Mucosa of rectum (tissue), 2 donors: ENCODE measurements around the gene E4F1.

Source experiments
- H3K27ac ChIP-seq, 2 donors: one replicate each; pipeline ENCODE4 v1.7.0; 2013; ENCODE audit warnings: inconsistent platforms in 2 of 2, low read depth in 2 of 2, low read length in 2 of 2
- H3K27me3 ChIP-seq, 2 donors: one replicate each; pipeline ENCODE4 v1.7.0; 2013; ENCODE audit warnings: low read length in 2 of 2; ENCODE audit not compliant: control insufficient read depth in 2 of 2, insufficient read depth in 2 of 2
- H3K36me3 ChIP-seq, 2 donors: one replicate each; pipeline ENCODE4 v1.7.0; 2013; ENCODE audit warnings: low read length in 2 of 2; ENCODE audit not compliant: control insufficient read depth in 2 of 2, insufficient read depth in 2 of 2
- H3K4me1 ChIP-seq, 2 donors: one replicate each; pipeline ENCODE4 v1.7.0; 2013; ENCODE audit warnings: low read length in 2 of 2, mild to moderate bottlenecking in 1 of 2; ENCODE audit not compliant: control insufficient read depth in 2 of 2, insufficient read depth in 2 of 2
- H3K4me3 ChIP-seq, 2 donors: one replicate each; pipeline ENCODE4 v1.7.0; 2013; ENCODE audit warnings: low read length in 2 of 2
- H3K9ac ChIP-seq, 2 donors: one replicate each; pipeline ENCODE4 v1.7.0; 2013; ENCODE audit warnings: low read length in 2 of 2, low read depth in 1 of 2, mild to moderate bottlenecking in 1 of 2
- H3K9me3 ChIP-seq, 2 donors: one replicate each; pipeline ENCODE4 v1.7.0; 2013; ENCODE audit warnings: low read length in 2 of 2; ENCODE audit not compliant: control insufficient read depth in 2 of 2
- donor health status: healthy.
- donor health status: Normal muscosa, but diverticular disease.

Gene E4F1

GRCh38 chr16:2270588-2271470 lies 47.4 kb downstream of the E4F1 start:
- Histone ChIP-seq H3K27ac (no peak overlapping the region), H3K36me3 (no peaks in the 10 kb centered on the region), H3K4me1 (peaks cover 12 to 14% of the 10 kb centered on the region in 2 donors), H3K27me3 (no peaks in the 10 kb centered on the region), H3K9ac (no peak overlapping the region), H3K9me3 (no peaks in the 10 kb centered on the region), H3K4me3 (no peak overlapping the region)

- H3K27me3 ChIP-seq = no peaks in the 10 kb centered on the region
- no peak overlapping the region for H3K4me3 ChIP-seq
- H3K27ac ChIP-seq = no peak overlapping the region
- H3K9ac ChIP-seq = no peak overlapping the region
- H3K36me3 ChIP-seq = no peaks in the 10 kb centered on the region
- no peaks in the 10 kb centered on the region for H3K9me3 ChIP-seq
- peaks cover 8% of the 10 kb centered on the region in 2 donors for H3K4me1 ChIP-seq
Observed at GRCh38 chr16:2271848-2272461, 48.6 kb downstream of the E4F1 start.

DNA sequence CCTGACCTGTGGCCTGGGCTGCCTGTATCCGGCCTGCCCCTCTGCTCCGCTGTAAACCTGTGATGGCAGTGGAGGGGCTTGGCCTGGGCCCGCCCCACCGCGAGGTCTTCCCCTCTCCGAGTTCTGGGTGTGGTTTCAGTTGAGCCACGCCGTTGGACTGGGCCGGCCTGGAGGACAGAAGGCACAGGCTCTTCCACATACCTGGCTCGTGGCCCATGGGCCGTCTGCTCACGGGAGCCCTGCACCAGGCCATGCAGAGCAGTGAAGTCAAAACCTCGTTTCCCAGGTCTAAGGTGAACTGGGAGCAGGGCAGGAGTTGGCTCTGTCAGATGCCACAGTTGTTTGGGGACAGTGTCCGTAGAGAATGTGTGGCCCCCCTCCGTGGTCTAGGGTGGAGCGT lies 50.1 kb downstream of the E4F1 start:
- Histone ChIP-seq H3K27ac (no peak overlapping the region), H3K27me3 (no peaks in the 10 kb centered on the region), H3K4me1 (peaks cover 8% of the 10 kb centered on the region in 2 donors), H3K36me3 (no peaks in the 10 kb centered on the region), H3K9ac (no peak overlapping the region), H3K9me3 (no peaks in the 10 kb centered on the region), H3K4me3 (no peak overlapping the region)

- Histone ChIP-seq H3K9ac (no peak overlapping the region), H3K4me3 (no peak overlapping the region), H3K36me3 (no peaks in the 10 kb centered on the region), H3K27me3 (no peaks in the 10 kb centered on the region), H3K4me1 (peaks cover 8% of the 10 kb centered on the region in 2 donors), H3K27ac (no peak overlapping the region), H3K9me3 (no peaks in the 10 kb centered on the region)
Observed at GRCh38 chr16:2273931-2274330, 50.5 kb downstream of the E4F1 start.

GRCh38 chr16:2275476-2276367 lies 52.3 kb downstream of the E4F1 start:
- H3K36me3 ChIP-seq = no peaks in the 10 kb centered on the region
- no peak overlapping the region for H3K27ac ChIP-seq
- no peak overlapping the region for H3K4me3 ChIP-seq
- H3K27me3 ChIP-seq = no peaks in the 10 kb centered on the region
- H3K9ac ChIP-seq = no peak overlapping the region
- no peaks in the 10 kb centered on the region for H3K4me1 ChIP-seq
- no peaks in the 10 kb centered on the region for H3K9me3 ChIP-seq

GRCh38 chr16:2276368-2277195 lies 53.2 kb downstream of the E4F1 start:
- no peaks in the 10 kb centered on the region for H3K4me1 ChIP-seq
- no peaks in the 10 kb centered on the region for H3K27me3 ChIP-seq
- H3K27ac ChIP-seq = no peak overlapping the region
- no peak overlapping the region for H3K4me3 ChIP-seq
- H3K9ac ChIP-seq = no peak overlapping the region
- H3K36me3 ChIP-seq = no peaks in the 10 kb centered on the region
- no peaks in the 10 kb centered on the region for H3K9me3 ChIP-seq

- Histone ChIP-seq H3K36me3 (no peaks in the 10 kb centered on the region), H3K4me1 (no peaks in the 10 kb centered on the region), H3K27ac (no peak overlapping the region)
Observed at GRCh38 chr16:2277466-2278271, 54.3 kb downstream of the E4F1 start.

DNA sequence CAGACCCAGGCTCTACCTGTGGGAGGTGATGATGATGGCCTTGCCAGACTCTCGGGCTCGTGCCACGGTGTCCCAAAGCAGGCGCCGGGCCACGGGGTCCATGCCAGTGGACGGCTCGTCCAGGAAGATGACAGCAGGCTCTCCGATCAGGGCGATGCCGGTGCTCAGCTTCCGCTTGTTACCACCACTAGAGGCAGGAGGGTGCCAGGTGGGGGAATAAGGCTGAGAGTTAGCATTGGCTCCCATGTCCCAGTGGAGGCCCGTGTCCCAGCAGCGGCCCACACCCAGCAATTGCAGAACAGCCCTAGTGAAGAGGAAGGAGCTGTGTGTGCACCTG lies 54.8 kb downstream of the E4F1 start:
- H3K4me3 ChIP-seq = no peak overlapping the region
- H3K9ac ChIP-seq = no peak overlapping the region
- H3K27me3 ChIP-seq = no peaks in the 10 kb centered on the region
- H3K4me1 ChIP-seq = no peaks in the 10 kb centered on the region
- no peaks in the 10 kb centered on the region for H3K36me3 ChIP-seq
- no peaks in the 10 kb centered on the region for H3K9me3 ChIP-seq
- no peak overlapping the region for H3K27ac ChIP-seq

More at GRCh38 chr16:2277466-2278271, 54.3 kb downstream of the E4F1 start:
- Histone ChIP-seq H3K9ac (no peak overlapping the region), H3K4me3 (no peak overlapping the region), H3K9me3 (no peaks in the 10 kb centered on the region), H3K27me3 (no peaks in the 10 kb centered on the region)
